SK-N-SH treated with all-trans-retinoic acid at 6 μM for 48 hours (cell line): ENCODE measurements around the gene TRPC6.

Experiments
- ATAC-seq: fragments of 200-7000 bp; cut with Tn5 transposase; 3 replicates; pipeline ENCODE4 v1.9.1; 2020; ENCODE audit warnings: mild to moderate bottlenecking, moderate library complexity
- ARNTL ChIP-seq: fragments of 450-650 bp; formaldehyde crosslinking; IDR thresholded peaks from 2 replicates; pipeline ENCODE4 v1.5.0; 2020; ENCODE audit warnings: low read depth, mild to moderate bottlenecking, moderate library complexity, borderline replicate concordance
- CREB5 ChIP-seq: fragments of 250-450 bp; sonication (Bioruptor Pico); IDR thresholded peaks from 2 replicates; pipeline ENCODE4 v1.5.1; 2020; ENCODE audit warnings: low read depth, mild to moderate bottlenecking, moderate library complexity
- CSDC2 ChIP-seq: fragments of 250-450 bp; sonication (Bioruptor Pico); IDR thresholded peaks from 2 replicates; pipeline ENCODE4 v1.5.0; 2020; ENCODE audit warnings: mild to moderate bottlenecking, moderate library complexity
- CSRNP3 ChIP-seq: fragments of 250-450 bp; sonication (Bioruptor Pico); IDR thresholded peaks from 2 replicates; pipeline ENCODE4 v1.5.1; 2021; ENCODE audit warnings: mild to moderate bottlenecking, moderate library complexity
- ESRRG ChIP-seq: fragments of 250-450 bp; sonication (Bioruptor Pico); IDR thresholded peaks from 2 replicates; pipeline ENCODE4 v1.6.1; 2021; ENCODE audit warnings: mild to moderate bottlenecking
- GLIS3 ChIP-seq: fragments of 250-450 bp; sonication (Bioruptor Pico); IDR thresholded peaks from 2 replicates; pipeline ENCODE4 v1.5.0; 2020; ENCODE audit warnings: mild to moderate bottlenecking, moderate library complexity
- ISL1 ChIP-seq: fragments of 250-450 bp; sonication (Bioruptor Pico); IDR thresholded peaks from 2 replicates; pipeline ENCODE4 v2.1.2; 2022; ENCODE audit warnings: mild to moderate bottlenecking, moderate library complexity
- OSR1 ChIP-seq: fragments of 250-450 bp; sonication (Bioruptor Pico); IDR thresholded peaks from 2 replicates; pipeline ENCODE4 v1.8.0; 2022; ENCODE audit warnings: moderate library complexity, mild to moderate bottlenecking, inconsistent platforms
- PPARA ChIP-seq: fragments of 250-450 bp; sonication (Bioruptor Pico); IDR thresholded peaks from 2 replicates; pipeline ENCODE4 v1.5.0; 2020; ENCODE audit warnings: mild to moderate bottlenecking, borderline replicate concordance
- SNAI2 ChIP-seq: fragments of 250-450 bp; sonication (Bioruptor Pico); IDR thresholded peaks from 2 replicates; pipeline ENCODE4 v1.5.0; 2020; ENCODE audit warnings: mild to moderate bottlenecking, moderate library complexity
- TCF4 ChIP-seq: fragments of 250-450 bp; sonication (Bioruptor Pico); IDR thresholded peaks from 2 replicates; pipeline ENCODE4 v1.8.0; 2021; ENCODE audit warnings: mild to moderate bottlenecking, moderate library complexity, borderline replicate concordance
- TOX ChIP-seq: fragments of 250-450 bp; sonication (Bioruptor Pico); IDR thresholded peaks from 2 replicates; pipeline ENCODE4 v1.8.0; 2021; ENCODE audit warnings: mild to moderate bottlenecking, moderate library complexity, borderline replicate concordance
- ZC3H10 ChIP-seq: fragments of 250-450 bp; sonication (Bioruptor Pico); IDR thresholded peaks from 2 replicates; pipeline ENCODE4 v1.5.1; 2021; ENCODE audit warnings: mild to moderate bottlenecking, moderate library complexity
- ZFP3 ChIP-seq: fragments of 250-450 bp; sonication (Bioruptor Pico); IDR thresholded peaks from 2 replicates; pipeline ENCODE4 v1.5.0; 2020; ENCODE audit warnings: mild to moderate bottlenecking, moderate library complexity
- ZFP30 ChIP-seq: fragments of 450-650 bp; formaldehyde crosslinking; IDR thresholded peaks from 2 replicates; pipeline ENCODE4 v1.5.0; 2022; ENCODE audit warnings: mild to moderate bottlenecking, moderate library complexity
- ZNF565 ChIP-seq: fragments of 450-650 bp; formaldehyde crosslinking; conservative IDR thresholded peaks from 2 replicates; pipeline ENCODE4 v1.5.0; 2020; ENCODE audit warnings: low read depth, mild to moderate bottlenecking, moderate library complexity
- ZNF70 ChIP-seq: fragments of 450-650 bp; formaldehyde crosslinking; IDR thresholded peaks from 2 replicates; pipeline ENCODE4 v1.5.0; 2020; ENCODE audit warnings: mild to moderate bottlenecking, moderate library complexity
- ZNF8 ChIP-seq: fragments of 450-650 bp; formaldehyde crosslinking; IDR thresholded peaks from 2 replicates; pipeline ENCODE4 v1.5.0; 2020; ENCODE audit warnings: mild to moderate bottlenecking, moderate library complexity
- TF ChIP-seq, protein P1 (sequence below): fragments of 250-450 bp; sonication (Bioruptor Pico); IDR thresholded peaks from 2 replicates; pipeline ENCODE4 v1.8.0; 2021; ENCODE audit warnings: low read depth, mild to moderate bottlenecking, moderate library complexity, borderline replicate concordance
- TF ChIP-seq, protein P2 (sequence below): fragments of 250-450 bp; sonication (Bioruptor Pico); IDR thresholded peaks from 2 replicates; pipeline ENCODE4 v1.8.0; 2020; ENCODE audit warnings: mild to moderate bottlenecking, moderate library complexity, borderline replicate concordance
- TF ChIP-seq, protein P3 (sequence below): fragments of 250-450 bp; sonication (Bioruptor Pico); IDR thresholded peaks from 2 replicates; pipeline ENCODE4 v1.5.0; 2020; ENCODE audit warnings: mild to moderate bottlenecking, moderate library complexity

TRPC6 gene

GRCh38 chr11:101445761-101446160 is 138.0 kb downstream of the TRPC6 start:
- TF ChIP-seq GLIS3 (CRISPR knock-in tag) (no peak), PPARA (no peak), SNAI2 (no peak), ZNF8 (no peak), ARNTL (CRISPR knock-in tag) (no peak), ZNF70 (CRISPR knock-in tag) (no peak), CSRNP3 (CRISPR knock-in tag) (no peak), ZNF565 (no peak), ISL1 (CRISPR knock-in tag) (no peak), TCF4 (CRISPR knock-in tag) (no peak), ESRRG (CRISPR knock-in tag) (no peak), CREB5 (CRISPR knock-in tag) (no peak), OSR1 (CRISPR knock-in tag) (no peak), ZC3H10 (CRISPR knock-in tag) (no peak), ZFP3 (CRISPR knock-in tag) (no peak)
- TF ChIP-seq, protein P1, sequence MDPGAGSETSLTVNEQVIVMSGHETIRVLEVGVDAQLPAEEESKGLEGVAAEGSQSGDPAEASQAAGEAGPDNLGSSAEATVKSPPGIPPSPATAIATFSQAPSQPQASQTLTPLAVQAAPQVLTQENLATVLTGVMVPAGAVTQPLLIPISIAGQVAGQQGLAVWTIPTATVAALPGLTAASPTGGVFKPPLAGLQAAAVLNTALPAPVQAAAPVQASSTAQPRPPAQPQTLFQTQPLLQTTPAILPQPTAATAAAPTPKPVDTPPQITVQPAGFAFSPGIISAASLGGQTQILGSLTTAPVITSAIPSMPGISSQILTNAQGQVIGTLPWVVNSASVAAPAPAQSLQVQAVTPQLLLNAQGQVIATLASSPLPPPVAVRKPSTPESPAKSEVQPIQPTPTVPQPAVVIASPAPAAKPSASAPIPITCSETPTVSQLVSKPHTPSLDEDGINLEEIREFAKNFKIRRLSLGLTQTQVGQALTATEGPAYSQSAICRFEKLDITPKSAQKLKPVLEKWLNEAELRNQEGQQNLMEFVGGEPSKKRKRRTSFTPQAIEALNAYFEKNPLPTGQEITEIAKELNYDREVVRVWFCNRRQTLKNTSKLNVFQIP: no peak
- TF ChIP-seq, protein P2, sequence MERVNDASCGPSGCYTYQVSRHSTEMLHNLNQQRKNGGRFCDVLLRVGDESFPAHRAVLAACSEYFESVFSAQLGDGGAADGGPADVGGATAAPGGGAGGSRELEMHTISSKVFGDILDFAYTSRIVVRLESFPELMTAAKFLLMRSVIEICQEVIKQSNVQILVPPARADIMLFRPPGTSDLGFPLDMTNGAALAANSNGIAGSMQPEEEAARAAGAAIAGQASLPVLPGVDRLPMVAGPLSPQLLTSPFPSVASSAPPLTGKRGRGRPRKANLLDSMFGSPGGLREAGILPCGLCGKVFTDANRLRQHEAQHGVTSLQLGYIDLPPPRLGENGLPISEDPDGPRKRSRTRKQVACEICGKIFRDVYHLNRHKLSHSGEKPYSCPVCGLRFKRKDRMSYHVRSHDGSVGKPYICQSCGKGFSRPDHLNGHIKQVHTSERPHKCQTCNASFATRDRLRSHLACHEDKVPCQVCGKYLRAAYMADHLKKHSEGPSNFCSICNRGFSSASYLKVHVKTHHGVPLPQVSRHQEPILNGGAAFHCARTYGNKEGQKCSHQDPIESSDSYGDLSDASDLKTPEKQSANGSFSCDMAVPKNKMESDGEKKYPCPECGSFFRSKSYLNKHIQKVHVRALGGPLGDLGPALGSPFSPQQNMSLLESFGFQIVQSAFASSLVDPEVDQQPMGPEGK: no peak
- no peak for ATAC-seq

DNA sequence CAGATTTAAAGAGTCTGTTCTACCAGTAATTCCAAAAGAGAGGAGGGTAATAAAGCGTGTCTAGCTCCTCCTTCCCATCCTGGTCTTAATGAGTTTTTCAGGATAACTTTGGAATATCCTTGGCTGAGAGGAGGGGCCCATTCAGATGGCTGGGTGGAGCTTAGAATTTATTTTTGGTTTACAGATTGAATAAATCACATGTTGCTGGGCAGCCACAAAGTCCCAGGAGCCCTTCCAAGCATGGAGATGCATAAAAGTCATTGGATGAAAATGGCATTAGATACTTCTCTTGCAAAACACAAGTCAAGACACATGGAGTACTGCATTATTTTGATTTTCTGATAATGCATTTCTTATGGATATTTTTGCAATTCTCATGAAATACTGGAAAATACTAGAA is 139.0 kb downstream of the TRPC6 start:
- TF ChIP-seq CSDC2 (CRISPR knock-in tag): no peak
- no peak for TF ChIP-seq CREB5 (CRISPR knock-in tag)
- TF ChIP-seq, protein P3, sequence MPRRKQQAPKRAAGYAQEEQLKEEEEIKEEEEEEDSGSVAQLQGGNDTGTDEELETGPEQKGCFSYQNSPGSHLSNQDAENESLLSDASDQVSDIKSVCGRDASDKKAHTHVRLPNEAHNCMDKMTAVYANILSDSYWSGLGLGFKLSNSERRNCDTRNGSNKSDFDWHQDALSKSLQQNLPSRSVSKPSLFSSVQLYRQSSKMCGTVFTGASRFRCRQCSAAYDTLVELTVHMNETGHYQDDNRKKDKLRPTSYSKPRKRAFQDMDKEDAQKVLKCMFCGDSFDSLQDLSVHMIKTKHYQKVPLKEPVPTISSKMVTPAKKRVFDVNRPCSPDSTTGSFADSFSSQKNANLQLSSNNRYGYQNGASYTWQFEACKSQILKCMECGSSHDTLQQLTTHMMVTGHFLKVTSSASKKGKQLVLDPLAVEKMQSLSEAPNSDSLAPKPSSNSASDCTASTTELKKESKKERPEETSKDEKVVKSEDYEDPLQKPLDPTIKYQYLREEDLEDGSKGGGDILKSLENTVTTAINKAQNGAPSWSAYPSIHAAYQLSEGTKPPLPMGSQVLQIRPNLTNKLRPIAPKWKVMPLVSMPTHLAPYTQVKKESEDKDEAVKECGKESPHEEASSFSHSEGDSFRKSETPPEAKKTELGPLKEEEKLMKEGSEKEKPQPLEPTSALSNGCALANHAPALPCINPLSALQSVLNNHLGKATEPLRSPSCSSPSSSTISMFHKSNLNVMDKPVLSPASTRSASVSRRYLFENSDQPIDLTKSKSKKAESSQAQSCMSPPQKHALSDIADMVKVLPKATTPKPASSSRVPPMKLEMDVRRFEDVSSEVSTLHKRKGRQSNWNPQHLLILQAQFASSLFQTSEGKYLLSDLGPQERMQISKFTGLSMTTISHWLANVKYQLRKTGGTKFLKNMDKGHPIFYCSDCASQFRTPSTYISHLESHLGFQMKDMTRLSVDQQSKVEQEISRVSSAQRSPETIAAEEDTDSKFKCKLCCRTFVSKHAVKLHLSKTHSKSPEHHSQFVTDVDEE (CRISPR knock-in tag): no peak
- TF ChIP-seq, all 23 proteins: peak for 0
- ATAC-seq: no peak

DNA sequence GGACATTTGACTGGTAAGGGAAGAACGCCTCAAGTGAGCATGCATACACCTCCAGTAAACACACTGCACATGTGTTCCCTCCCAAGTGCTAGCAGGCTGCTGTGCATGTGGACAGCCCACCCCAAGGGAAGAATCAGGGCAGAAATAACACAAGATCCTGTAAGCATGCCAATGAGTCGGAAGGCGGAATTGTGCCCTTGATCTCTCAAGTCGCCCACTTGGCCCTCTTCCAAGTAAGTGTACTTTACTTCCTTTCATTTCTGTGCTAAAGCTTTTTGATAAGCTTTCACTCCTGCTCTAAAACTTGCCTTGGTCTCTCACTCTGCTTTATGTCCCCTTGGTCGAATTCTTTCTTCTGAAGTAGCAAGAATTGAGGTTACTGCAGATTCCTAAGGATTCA is 139.6 kb downstream of the TRPC6 start:
- no peak for ATAC-seq
- TF ChIP-seq, protein P2: no peak
- TF ChIP-seq CSDC2 (CRISPR knock-in tag) (no peak), GLIS3 (CRISPR knock-in tag) (no peak), PPARA (no peak), CREB5 (CRISPR knock-in tag) (no peak), ZNF8 (no peak), SNAI2 (no peak), TOX (no peak), ZFP30 (CRISPR knock-in tag) (no peak), ZFP3 (CRISPR knock-in tag) (no peak), ARNTL (CRISPR knock-in tag) (no peak), ZC3H10 (CRISPR knock-in tag) (no peak), ESRRG (CRISPR knock-in tag) (no peak)
- TF ChIP-seq, protein P1: no peak
